COLO829 (cell line): ENCODE data around the gene ENTHD1.

Source experiments
- DNase-seq: peaks from one replicate; pipeline ENCODE4 v3.0.0; 2012; ENCODE audit warnings: low spot score

ENTHD1 gene

GRCh38 chr22:39839917-39840510 lies 53.5 kb downstream of the ENTHD1 start:
- no peak for DNase-seq

GRCh38 chr22:39839204-39839603 lies 54.4 kb downstream of the ENTHD1 start:
- no peak for DNase-seq

GRCh38 chr22:39833610-39834009 lies 60.0 kb downstream of the ENTHD1 start:
- no peak for DNase-seq

- no peak for DNase-seq
Observed at GRCh38 chr22:39833093-39833492, 60.5 kb downstream of the ENTHD1 start.

- DNase-seq: no peak
Observed at GRCh38 chr22:39832627-39833074, 60.9 kb downstream of the ENTHD1 start.

- no peak for DNase-seq
Observed at GRCh38 chr22:39825661-39826102, 67.9 kb downstream of the ENTHD1 start.

GRCh38 chr22:39821008-39821407 lies 72.6 kb downstream of the ENTHD1 start:
- no peak for DNase-seq

- DNase-seq: peak; percentile 96
Observed at GRCh38 chr22:39820256-39820655, 73.3 kb downstream of the ENTHD1 start.

GRCh38 chr22:39819429-39819828 lies 74.1 kb downstream of the ENTHD1 start:
- no peak for DNase-seq

- no peak for DNase-seq
Observed at GRCh38 chr22:39818094-39818493, 75.5 kb downstream of the ENTHD1 start.

- no peak for DNase-seq
Observed at GRCh38 chr22:39815932-39816331, 77.6 kb downstream of the ENTHD1 start.

GRCh38 chr22:39814899-39815298 lies 78.7 kb downstream of the ENTHD1 start:
- no peak for DNase-seq

- DNase-seq: no peak
Observed at GRCh38 chr22:39809772-39810557, 83.6 kb downstream of the ENTHD1 start.

GRCh38 chr22:39808081-39808480 lies 85.5 kb downstream of the ENTHD1 start:
- DNase-seq: no peak

GRCh38 chr22:39806109-39806508 lies 87.5 kb downstream of the ENTHD1 start:
- no peak for DNase-seq

GRCh38 chr22:39805117-39805516 lies 88.4 kb downstream of the ENTHD1 start:
- DNase-seq: no peak

GRCh38 chr22:39802682-39803081 lies 90.9 kb downstream of the ENTHD1 start:
- no peak for DNase-seq

GRCh38 chr22:39800790-39801520 lies 92.6 kb downstream of the ENTHD1 start:
- no peak for DNase-seq

GRCh38 chr22:39797528-39798147 lies 95.9 kb downstream of the ENTHD1 start:
- DNase-seq: no peak

- no peak for DNase-seq
Observed at GRCh38 chr22:39789788-39790187, 103.8 kb downstream of the ENTHD1 start.

GRCh38 chr22:39785232-39785631 lies 108.3 kb downstream of the ENTHD1 start:
- no peak for DNase-seq

- no peak for DNase-seq
Observed at GRCh38 chr22:39777716-39778454, 115.7 kb downstream of the ENTHD1 start.
